ENCODE results near the gene PATL1. TPM values are rescaled to one million over a fixed set of nuclear protein-coding genes. Genes with fewer than 3 reads are reported as not detected.

The PATL1 gene
- total and polyA plus RNA-seq, 2 of the 8 experiments (the other 6 are each of a cell fraction or from before 2014, with no cell fraction given) = 30.4 to 33.4 TPM

GRCh38 chr11:59668188-59668949 lies 468 bp downstream of the PATL1 start (continued):
- TF ChIP-seq KDM4A (IDR thresholded peaks at IDR 0.05; ENCODE audit: low read depth, low read length, severe bottlenecking) (peak; percentile 20), CTBP2 (IDR thresholded peaks at IDR 0.05; ENCODE audit: borderline replicate concordance, insufficient read depth, insufficient read length, low read length) (no peak), KDM5A (IDR thresholded peaks at IDR 0.05; ENCODE audit: low read length) (no peak), POU5F1 (IDR thresholded peaks at IDR 0.05; ENCODE audit: low read depth, low read length) (no peak), CHD2 (IDR thresholded peaks at IDR 0.05; ENCODE audit: low read length) (no peak), SIX5 (IDR thresholded peaks at IDR 0.05; ENCODE audit: low read depth, low read length) (no peak), CBX5 (IDR thresholded peaks at IDR 0.05; ENCODE audit: low read depth, low read length) (no peak), ZNF274 (IDR thresholded peaks at IDR 0.05; ENCODE audit: borderline replicate concordance, extremely low read depth, low read length) (no peak), POLR2A (IDR thresholded peaks at IDR 0.05; ENCODE audit: control extremely low read depth in 1 of 2, low read depth in 2 of 2, low read length in 2 of 2) (no peak), EGR1 (IDR thresholded peaks at IDR 0.05; ENCODE audit: borderline replicate concordance, low read depth, low read length) (no peak), BRCA1 (IDR thresholded peaks at IDR 0.05; ENCODE audit: low read depth, low read length) (no peak), TCF12 (IDR thresholded peaks at IDR 0.05; ENCODE audit: low read depth, low read length) (no peak), CEBPB (IDR thresholded peaks at IDR 0.05; ENCODE audit: low read depth, low read length) (peak; percentile 12; the same call in 1 of the 2 replicates), SP2 (IDR thresholded peaks at IDR 0.05; ENCODE audit: low read length) (no peak), GABPA (IDR thresholded peaks at IDR 0.05; ENCODE audit: borderline replicate concordance, insufficient read depth, low read length) (no peak), TAF1 (IDR thresholded peaks at IDR 0.05; ENCODE audit: low read depth, low read length) (peak; percentile 42; the same call in 1 of the 2 replicates), MAFK (IDR thresholded peaks at IDR 0.05; ENCODE audit: low read depth, low read length) (no peak), RXRA (IDR thresholded peaks at IDR 0.05; ENCODE audit: insufficient read depth, low read depth, low read length) (no peak)
- TF ChIP-seq, protein P1, sequence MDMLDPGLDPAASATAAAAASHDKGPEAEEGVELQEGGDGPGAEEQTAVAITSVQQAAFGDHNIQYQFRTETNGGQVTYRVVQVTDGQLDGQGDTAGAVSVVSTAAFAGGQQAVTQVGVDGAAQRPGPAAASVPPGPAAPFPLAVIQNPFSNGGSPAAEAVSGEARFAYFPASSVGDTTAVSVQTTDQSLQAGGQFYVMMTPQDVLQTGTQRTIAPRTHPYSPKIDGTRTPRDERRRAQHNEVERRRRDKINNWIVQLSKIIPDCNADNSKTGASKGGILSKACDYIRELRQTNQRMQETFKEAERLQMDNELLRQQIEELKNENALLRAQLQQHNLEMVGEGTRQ (IDR thresholded peaks at IDR 0.05; ENCODE audit: low read length) = no peak
- TF ChIP-seq, protein P2, sequence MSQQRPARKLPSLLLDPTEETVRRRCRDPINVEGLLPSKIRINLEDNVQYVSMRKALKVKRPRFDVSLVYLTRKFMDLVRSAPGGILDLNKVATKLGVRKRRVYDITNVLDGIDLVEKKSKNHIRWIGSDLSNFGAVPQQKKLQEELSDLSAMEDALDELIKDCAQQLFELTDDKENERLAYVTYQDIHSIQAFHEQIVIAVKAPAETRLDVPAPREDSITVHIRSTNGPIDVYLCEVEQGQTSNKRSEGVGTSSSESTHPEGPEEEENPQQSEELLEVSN (IDR thresholded peaks at IDR 0.05) = no peak

Measured in H1 (cell line).